ENCODE results near the gene FAM110D.
A peak's percentile ranks its signal among the peaks of the same experiment; 100 is the strongest.

The FAM110D gene

DNA sequence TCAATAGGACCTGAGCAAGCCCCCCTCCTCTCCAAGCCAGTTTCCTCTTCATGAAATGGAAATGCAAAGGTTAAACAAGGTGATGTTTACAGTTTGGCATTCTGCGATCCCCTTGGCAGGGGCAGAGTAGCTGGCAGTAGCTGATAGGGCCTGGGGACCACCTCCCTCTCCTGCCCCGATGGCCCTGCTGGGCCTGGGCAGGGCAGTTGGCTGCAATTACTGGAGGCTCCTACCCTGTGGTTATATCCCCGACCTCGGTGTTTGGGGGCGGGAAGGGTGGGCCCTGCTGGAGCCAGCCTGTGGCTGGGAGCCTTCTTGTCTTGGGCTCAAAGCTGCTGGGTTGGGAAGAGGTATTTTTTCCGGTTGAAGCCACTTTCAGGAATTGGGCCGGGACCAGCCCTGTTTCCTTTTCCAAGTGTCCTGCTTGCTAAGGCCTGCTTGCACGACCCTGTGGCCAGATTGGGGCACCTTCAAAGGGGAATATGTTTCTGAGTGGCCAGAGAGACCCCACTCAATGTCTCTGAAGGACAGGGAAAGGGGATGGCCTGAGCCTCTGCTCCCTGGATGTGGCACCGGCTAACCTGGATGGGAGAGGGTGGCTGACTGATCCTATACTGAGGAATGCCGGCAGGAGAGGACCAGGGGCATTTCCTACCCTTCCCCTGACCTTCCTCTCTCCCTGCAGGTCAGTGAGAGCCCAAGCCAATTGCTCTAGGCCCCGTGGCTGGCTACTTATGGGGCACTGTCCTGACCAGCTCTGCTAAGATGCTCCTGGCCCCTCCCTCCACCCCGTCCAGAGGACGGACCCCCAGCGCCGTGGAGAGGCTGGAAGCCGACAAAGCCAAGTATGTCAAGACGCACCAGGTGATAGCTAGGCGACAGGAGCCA, 1.9 kb downstream of the FAM110D start:
- DNase-seq (ENCODE audit: low read depth in 1 of 2, low spot score in 1 of 2): no peak
- H3K27ac ChIP-seq (replicated peaks): no peak overlapping the region
- no peak for TF ChIP-seq GABPA (IDR thresholded peaks at IDR 0.05; ENCODE audit: low read depth)
- TF ChIP-seq POLR2AphosphoS5 (IDR thresholded peaks at IDR 0.05; ENCODE audit: low read depth): no peak
- TF ChIP-seq SPI1 (IDR thresholded peaks at IDR 0.05; ENCODE audit: borderline replicate concordance, low read depth): no peak
- TF ChIP-seq, protein P1, sequence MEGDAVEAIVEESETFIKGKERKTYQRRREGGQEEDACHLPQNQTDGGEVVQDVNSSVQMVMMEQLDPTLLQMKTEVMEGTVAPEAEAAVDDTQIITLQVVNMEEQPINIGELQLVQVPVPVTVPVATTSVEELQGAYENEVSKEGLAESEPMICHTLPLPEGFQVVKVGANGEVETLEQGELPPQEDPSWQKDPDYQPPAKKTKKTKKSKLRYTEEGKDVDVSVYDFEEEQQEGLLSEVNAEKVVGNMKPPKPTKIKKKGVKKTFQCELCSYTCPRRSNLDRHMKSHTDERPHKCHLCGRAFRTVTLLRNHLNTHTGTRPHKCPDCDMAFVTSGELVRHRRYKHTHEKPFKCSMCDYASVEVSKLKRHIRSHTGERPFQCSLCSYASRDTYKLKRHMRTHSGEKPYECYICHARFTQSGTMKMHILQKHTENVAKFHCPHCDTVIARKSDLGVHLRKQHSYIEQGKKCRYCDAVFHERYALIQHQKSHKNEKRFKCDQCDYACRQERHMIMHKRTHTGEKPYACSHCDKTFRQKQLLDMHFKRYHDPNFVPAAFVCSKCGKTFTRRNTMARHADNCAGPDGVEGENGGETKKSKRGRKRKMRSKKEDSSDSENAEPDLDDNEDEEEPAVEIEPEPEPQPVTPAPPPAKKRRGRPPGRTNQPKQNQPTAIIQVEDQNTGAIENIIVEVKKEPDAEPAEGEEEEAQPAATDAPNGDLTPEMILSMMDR (IDR thresholded peaks at IDR 0.05; ENCODE audit: insufficient read depth, low read length): no peak
- TF ChIP-seq, protein P2, sequence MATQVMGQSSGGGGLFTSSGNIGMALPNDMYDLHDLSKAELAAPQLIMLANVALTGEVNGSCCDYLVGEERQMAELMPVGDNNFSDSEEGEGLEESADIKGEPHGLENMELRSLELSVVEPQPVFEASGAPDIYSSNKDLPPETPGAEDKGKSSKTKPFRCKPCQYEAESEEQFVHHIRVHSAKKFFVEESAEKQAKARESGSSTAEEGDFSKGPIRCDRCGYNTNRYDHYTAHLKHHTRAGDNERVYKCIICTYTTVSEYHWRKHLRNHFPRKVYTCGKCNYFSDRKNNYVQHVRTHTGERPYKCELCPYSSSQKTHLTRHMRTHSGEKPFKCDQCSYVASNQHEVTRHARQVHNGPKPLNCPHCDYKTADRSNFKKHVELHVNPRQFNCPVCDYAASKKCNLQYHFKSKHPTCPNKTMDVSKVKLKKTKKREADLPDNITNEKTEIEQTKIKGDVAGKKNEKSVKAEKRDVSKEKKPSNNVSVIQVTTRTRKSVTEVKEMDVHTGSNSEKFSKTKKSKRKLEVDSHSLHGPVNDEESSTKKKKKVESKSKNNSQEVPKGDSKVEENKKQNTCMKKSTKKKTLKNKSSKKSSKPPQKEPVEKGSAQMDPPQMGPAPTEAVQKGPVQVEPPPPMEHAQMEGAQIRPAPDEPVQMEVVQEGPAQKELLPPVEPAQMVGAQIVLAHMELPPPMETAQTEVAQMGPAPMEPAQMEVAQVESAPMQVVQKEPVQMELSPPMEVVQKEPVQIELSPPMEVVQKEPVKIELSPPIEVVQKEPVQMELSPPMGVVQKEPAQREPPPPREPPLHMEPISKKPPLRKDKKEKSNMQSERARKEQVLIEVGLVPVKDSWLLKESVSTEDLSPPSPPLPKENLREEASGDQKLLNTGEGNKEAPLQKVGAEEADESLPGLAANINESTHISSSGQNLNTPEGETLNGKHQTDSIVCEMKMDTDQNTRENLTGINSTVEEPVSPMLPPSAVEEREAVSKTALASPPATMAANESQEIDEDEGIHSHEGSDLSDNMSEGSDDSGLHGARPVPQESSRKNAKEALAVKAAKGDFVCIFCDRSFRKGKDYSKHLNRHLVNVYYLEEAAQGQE (IDR thresholded peaks at IDR 0.05; ENCODE audit: insufficient replicate concordance, low read depth): no peak
- H3K27me3 ChIP-seq (ENCODE audit: insufficient read depth, poor library complexity, severe bottlenecking): peaks cover 7% of the 10 kb centered on the region
- no peak overlapping the region for H3K4me3 ChIP-seq (replicated peaks; ENCODE audit: insufficient read depth, low read length)

DNA sequence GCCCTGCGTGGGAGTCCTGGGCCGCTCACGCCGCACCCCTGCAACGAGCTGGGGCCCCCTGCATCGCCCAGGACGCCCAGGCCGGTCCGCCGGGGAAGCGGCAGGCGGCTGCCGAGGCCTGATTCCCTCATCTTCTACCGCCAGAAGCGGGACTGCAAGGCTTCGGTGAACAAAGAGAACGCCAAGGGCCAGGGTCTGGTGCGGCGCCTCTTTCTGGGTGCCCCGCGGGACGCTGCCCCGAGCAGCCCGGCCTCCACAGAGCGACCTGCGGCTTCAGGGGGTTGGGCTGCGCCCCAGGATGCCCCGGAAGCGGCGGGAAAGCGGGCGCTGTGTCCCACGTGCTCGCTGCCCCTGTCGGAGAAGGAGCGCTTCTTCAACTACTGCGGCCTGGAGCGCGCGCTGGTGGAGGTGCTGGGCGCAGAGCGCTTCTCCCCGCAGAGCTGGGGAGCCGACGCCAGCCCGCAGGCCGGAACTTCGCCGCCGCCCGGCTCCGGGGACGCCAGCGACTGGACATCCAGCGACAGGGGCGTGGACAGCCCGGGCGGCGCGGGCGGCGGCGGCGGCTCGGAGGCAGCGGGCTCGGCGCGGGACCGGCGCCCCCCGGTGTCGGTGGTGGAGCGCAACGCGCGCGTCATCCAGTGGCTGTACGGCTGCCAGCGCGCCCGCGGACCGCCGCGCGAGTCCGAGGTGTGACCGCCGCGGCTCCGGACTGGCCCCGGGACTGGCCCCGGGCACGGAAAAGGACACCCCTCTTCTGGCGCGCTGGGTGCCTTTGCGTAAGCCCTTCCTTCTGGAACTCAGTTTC, 2.7 kb downstream of the FAM110D start:
- peaks cover 3% of the 10 kb centered on the region for H3K27me3 ChIP-seq (ENCODE audit: insufficient read depth, poor library complexity, severe bottlenecking)
- peak overlapping the region; percentile 26 for H3K4me3 ChIP-seq (replicated peaks; ENCODE audit: insufficient read depth, low read length)
- TF ChIP-seq POLR2AphosphoS5 (IDR thresholded peaks at IDR 0.05; ENCODE audit: low read depth) (no peak), SPI1 (IDR thresholded peaks at IDR 0.05; ENCODE audit: borderline replicate concordance, low read depth) (no peak), GABPA (IDR thresholded peaks at IDR 0.05; ENCODE audit: low read depth) (no peak)
- peak; percentile 66 to 71 for DNase-seq (ENCODE audit: low read depth in 1 of 2, low spot score in 1 of 2)
- no peak overlapping the region for H3K27ac ChIP-seq (replicated peaks)

DNA sequence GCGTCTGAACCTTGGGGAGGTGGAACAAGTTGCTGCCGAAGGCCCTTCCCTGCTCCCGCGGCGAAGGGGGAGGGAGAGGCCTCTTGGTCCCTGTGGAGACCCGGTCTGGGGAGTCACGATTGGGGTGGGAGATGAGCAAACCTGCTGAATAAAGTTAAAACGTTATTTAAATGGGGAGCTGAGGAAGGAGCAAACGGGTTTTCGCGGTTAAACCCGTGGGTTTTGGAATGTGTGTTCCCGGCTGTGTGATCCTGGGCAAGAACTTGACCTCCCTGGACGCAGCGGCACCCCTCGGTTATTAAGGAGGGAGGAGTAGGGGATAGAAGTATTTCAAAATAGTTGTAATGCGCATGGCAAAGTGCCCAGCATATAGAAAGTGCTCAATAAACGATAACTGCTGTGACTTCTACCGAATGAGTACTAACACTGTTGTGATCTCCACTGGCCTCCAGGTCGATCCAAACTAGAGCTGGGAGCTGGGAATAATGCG, 3.4 kb downstream of the FAM110D start:
- TF ChIP-seq, protein P2 (IDR thresholded peaks at IDR 0.05; ENCODE audit: insufficient replicate concordance, low read depth): no peak
- TF ChIP-seq GABPA (IDR thresholded peaks at IDR 0.05; ENCODE audit: low read depth): no peak
- TF ChIP-seq SPI1 (IDR thresholded peaks at IDR 0.05; ENCODE audit: borderline replicate concordance, low read depth): no peak
- TF ChIP-seq POLR2AphosphoS5 (IDR thresholded peaks at IDR 0.05; ENCODE audit: low read depth): no peak
- TF ChIP-seq, protein P1 (IDR thresholded peaks at IDR 0.05; ENCODE audit: insufficient read depth, low read length): no peak
- peak overlapping the region; percentile 26 for H3K4me3 ChIP-seq (replicated peaks; ENCODE audit: insufficient read depth, low read length)
- H3K27ac ChIP-seq (replicated peaks): no peak overlapping the region
- peak in 1 of 2 experiments; percentile 26 for DNase-seq (ENCODE audit: low read depth in 1 of 2, low spot score in 1 of 2)
- H3K27me3 ChIP-seq (ENCODE audit: insufficient read depth, poor library complexity, severe bottlenecking): peaks cover 3% of the 10 kb centered on the region

DNA sequence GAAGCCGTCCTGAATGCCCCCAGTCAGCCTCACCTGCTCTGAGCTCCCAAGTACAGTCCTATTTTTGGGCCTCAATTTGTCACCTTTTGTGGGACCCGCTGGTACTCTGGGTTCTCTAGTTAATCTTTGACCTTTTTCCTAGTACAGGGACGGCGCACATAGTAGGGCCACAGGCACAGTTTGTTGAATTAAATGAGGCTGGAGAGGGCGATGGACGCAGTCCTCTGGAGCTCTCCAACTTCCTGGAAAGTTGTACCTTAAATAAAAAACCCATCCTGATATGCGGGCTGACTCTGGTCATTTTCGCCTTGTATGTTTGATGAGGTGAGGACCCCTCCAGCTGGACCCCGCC, 4.8 kb downstream of the FAM110D start:
- TF ChIP-seq POLR2AphosphoS5 (IDR thresholded peaks at IDR 0.05; ENCODE audit: low read depth) (no peak), GABPA (IDR thresholded peaks at IDR 0.05; ENCODE audit: low read depth) (no peak), SPI1 (IDR thresholded peaks at IDR 0.05; ENCODE audit: borderline replicate concordance, low read depth) (no peak)
- TF ChIP-seq, protein P2 (IDR thresholded peaks at IDR 0.05; ENCODE audit: insufficient replicate concordance, low read depth): no peak
- TF ChIP-seq, protein P1 (IDR thresholded peaks at IDR 0.05; ENCODE audit: insufficient read depth, low read length): no peak
- Histone ChIP-seq H3K27me3 (ENCODE audit: insufficient read depth, poor library complexity, severe bottlenecking) (peaks cover 3% of the 10 kb centered on the region), H3K4me3 (replicated peaks; ENCODE audit: insufficient read depth, low read length) (peak overlapping the region; percentile 46), H3K27ac (replicated peaks) (no peak overlapping the region)
- no peak for DNase-seq (ENCODE audit: low read depth in 1 of 2, low spot score in 1 of 2)
